MCF 10A (cell line): ENCODE results near the gene AVL9. TPM values are rescaled to one million over a fixed set of nuclear protein-coding genes. Genes with fewer than 3 reads are reported as not detected.

Experiments
- BruUV-seq: library from RNA; stranded (reverse); fragments of 400-500 nt; replicated peaks from 2 replicates; lab custom pipeline; 2021; lab: Mats Ljungman, UMichigan
- CTCF ChIA-PET: fragments of 300-600 bp; sonication (Branson Sonifier 250); formaldehyde crosslinking; extraction: SDS; loops from one replicate; lab custom pipeline; 2021; ENCODE audit warnings: antibody characterized with exemption, inconsistent platforms; lab: Yijun Ruan, JAX
- POLR2A ChIA-PET: fragments of 300-600, 350-650 bp; sonication (Branson Sonifier 250); formaldehyde crosslinking; extraction: SDS; loops from one replicate; lab custom pipeline; 2020; ENCODE audit warnings: antibody characterized with exemption, inconsistent platforms; lab: Yijun Ruan, JAX
- DNase-seq: peaks from one replicate; pipeline ENCODE4 v3.0.0-alpha.2; 2018; ENCODE audit not compliant: unreplicated experiment
- H3K27ac Mint-ChIP-seq: one replicate; pipeline ENCODE4 v1.8.0; 2022; ENCODE audit warnings: mild to moderate bottlenecking, low read depth, mixed read lengths; ENCODE audit not compliant: unreplicated experiment
- H3K27me3 Mint-ChIP-seq: one replicate; pipeline ENCODE4 v1.8.0; 2022; ENCODE audit warnings: mixed read lengths; ENCODE audit not compliant: insufficient read depth, unreplicated experiment
- H3K36me3 Mint-ChIP-seq: one replicate; pipeline ENCODE4 v1.8.0; 2022; ENCODE audit warnings: mild to moderate bottlenecking, moderate library complexity, mixed read lengths; ENCODE audit not compliant: insufficient read depth, unreplicated experiment
- H3K4me1 Mint-ChIP-seq: one replicate; pipeline ENCODE4 v1.8.0; 2022; ENCODE audit warnings: mixed read lengths; ENCODE audit not compliant: insufficient read depth, unreplicated experiment
- H3K4me3 Mint-ChIP-seq: one replicate; pipeline ENCODE4 v1.8.0; 2022; ENCODE audit warnings: mild to moderate bottlenecking, moderate library complexity, mixed read lengths; ENCODE audit not compliant: unreplicated experiment
- H3K9me3 Mint-ChIP-seq: one replicate; pipeline ENCODE4 v1.8.0; 2022; ENCODE audit warnings: mixed read lengths; ENCODE audit not compliant: unreplicated experiment
- CTCF ChIP-seq: fragments of 200-600 bp; IDR thresholded peaks from one replicate; pipeline ENCODE4 v1.8.0; 2022; ENCODE audit warnings: antibody characterized with exemption, mild to moderate bottlenecking; ENCODE audit not compliant: unreplicated experiment
- intact Hi-C: fragments of 100-400 bp; cut with micrococcal nuclease; formaldehyde crosslinking; loops from 2 replicates; pipeline ENCODE4 v1.14.1; 2022
- total RNA-seq: library from RNA; stranded (reverse); gene quantifications from 2 replicates; pipeline ENCODE4 v1.2.3, GENCODE V29; 2022

AVL9 gene
- total RNA-seq, 1 experiment from 2014 or later: 38.6 TPM

GRCh38 chr7:32586291-32587221 lies 91.3 kb downstream of the AVL9 start:
- Mint-ChIP-seq H3K9me3 (no peaks in the 10 kb centered on the region), H3K36me3 (peaks cover 76% of the 10 kb centered on the region), H3K27ac (peak overlapping the region; percentile 5), H3K4me1 (peaks cover 6% of the 10 kb centered on the region), H3K4me3 (no peak overlapping the region), H3K27me3 (no peaks in the 10 kb centered on the region)
- TF ChIP-seq CTCF: no peak
- intact Hi-C loops: no loop called here
- peak; percentile 95 for DNase-seq
- POLR2A ChIA-PET: no interaction called here
- no TSS peak for BruUV-seq
- CTCF ChIA-PET: no interaction called here

- Mint-ChIP-seq H3K4me1 (peaks cover 6% of the 10 kb centered on the region), H3K27ac (peak overlapping the region; percentile 5), H3K4me3 (no peak overlapping the region), H3K27me3 (no peaks in the 10 kb centered on the region), H3K9me3 (no peaks in the 10 kb centered on the region), H3K36me3 (peaks cover 70% of the 10 kb centered on the region)
- ChIA-PET POLR2A (interaction anchor here (0.6 kb wide), 1 partner anchor 90 kb away, joined by 3 read pairs; no protein-coding TSS in a partner anchor), CTCF (interaction anchor here (1.2 kb wide), 1 partner anchor 107 kb away, joined by 3 read pairs; no protein-coding TSS in a partner anchor)
- intact Hi-C loops: no loop called here
- no TSS peak for BruUV-seq
- DNase-seq: peak; percentile 58
- TF ChIP-seq CTCF: no peak
These were observed 92.2 kb downstream of the AVL9 start for GRCh38 chr7:32587411-32587948.

- peaks cover 6% of the 10 kb centered on the region for H3K4me1 Mint-ChIP-seq
- POLR2A ChIA-PET: interaction anchor here (0.8 to 1.2 kb wide), 4 partner anchors 9 to 97 kb away, joined by 3 to 5 read pairs (median 3); partner anchors contain the start of gene AVL9
- no peaks in the 10 kb centered on the region for H3K9me3 Mint-ChIP-seq
- H3K27me3 Mint-ChIP-seq: no peaks in the 10 kb centered on the region
- peak overlapping the region; percentile 39 for H3K27ac Mint-ChIP-seq
- no TSS peak for BruUV-seq
- H3K4me3 Mint-ChIP-seq: no peak overlapping the region
- peak; percentile 85 for DNase-seq
- no peak for TF ChIP-seq CTCF
- CTCF ChIA-PET: interaction anchor here (0.6 to 1.4 kb wide), 4 partner anchors 8 to 1816 kb away, joined by 3 read pairs; no protein-coding TSS in a partner anchor
- peaks cover 59% of the 10 kb centered on the region for H3K36me3 Mint-ChIP-seq
- intact Hi-C loops: loop anchor here (2.0 kb wide), 1 partner anchor 98 kb away; the partner anchor contains the start of gene LSM5
These were observed 93.4 kb downstream of the AVL9 start for GRCh38 chr7:32588657-32589056.

GRCh38 chr7:32591938-32592337 lies 96.6 kb downstream of the AVL9 start:
- no TSS peak for BruUV-seq
- no peak for DNase-seq
- intact Hi-C loops: no loop called here
- no peaks in the 10 kb centered on the region for H3K9me3 Mint-ChIP-seq
- no peaks in the 10 kb centered on the region for H3K27me3 Mint-ChIP-seq
- peaks cover 27% of the 10 kb centered on the region for H3K36me3 Mint-ChIP-seq
- H3K4me1 Mint-ChIP-seq: peaks cover 2% of the 10 kb centered on the region
- POLR2A ChIA-PET: no interaction called here
- TF ChIP-seq CTCF: no peak
- no peak overlapping the region for H3K4me3 Mint-ChIP-seq
- H3K27ac Mint-ChIP-seq: no peak overlapping the region
- CTCF ChIA-PET: interaction anchor here (0.6 kb wide), 1 partner anchor 864 kb away, joined by 3 read pairs; no protein-coding TSS in a partner anchor
